HEK293 (cell line): ENCODE measurements around the gene ZBTB20.

ENCODE experiments used
- CTCF ChIA-PET: fragments of 350-600 bp; formaldehyde crosslinking; extraction: SDS; loops from one replicate; lab custom pipeline; 2021; ENCODE audit warnings: antibody characterized with exemption; lab: Yijun Ruan, JAX
- POLR2A ChIA-PET: fragments of 300-600 bp; formaldehyde crosslinking; extraction: SDS; loops from one replicate; lab custom pipeline; 2020; ENCODE audit warnings: antibody characterized with exemption, inconsistent platforms; lab: Yijun Ruan, JAX
- H3K27ac ChIP-seq: fragments of 200-500 bp; sonication (Bioruptor generic); 2 replicates; pipeline ENCODE4 v1.5.1; 2014; ENCODE audit warnings: low read depth, low read length, control low read depth, inconsistent platforms; ENCODE audit errors: extremely low read depth
- H3K36me3 ChIP-seq, 2 experiments: fragments of 200-500 bp in 1 of 2; sonication (Bioruptor generic) in 1 of 2; 1 replicate in 1 of 2; 2 replicates in 1 of 2; pipeline ENCODE4 v1.5.1; 2014 to 2017; ENCODE audit warnings: inconsistent platforms in 2 of 2, low read length in 2 of 2; ENCODE audit not compliant: control insufficient read depth in 2 of 2, insufficient read depth in 1 of 2
- H3K4me1 ChIP-seq: fragments of 200-500 bp; sonication (Bioruptor generic); 2 replicates; pipeline ENCODE4 v1.5.1; 2014; ENCODE audit warnings: mild to moderate bottlenecking, low read length, inconsistent platforms; ENCODE audit not compliant: control insufficient read depth, insufficient read depth
- H3K4me3 ChIP-seq: 2 replicates; pipeline ENCODE4 v1.5.1; 2011; ENCODE audit warnings: low read depth, mild to moderate bottlenecking, control low read depth, low read length, moderate library complexity
- H3K9me3 ChIP-seq: fragments of 200-500 bp; sonication (Bioruptor generic); 2 replicates; pipeline ENCODE4 v1.5.1; 2014; ENCODE audit warnings: low read depth, low read length, inconsistent platforms; ENCODE audit not compliant: control insufficient read depth, insufficient read depth
- GLI2 ChIP-seq: fragments of 450-650 bp; formaldehyde crosslinking; IDR thresholded peaks from 2 replicates; pipeline ENCODE4; 2017; ENCODE audit warnings: missing biosample characterization, missing genetic modification characterization, low read depth, borderline replicate concordance
- KLF7 ChIP-seq: fragments of 450-650 bp; formaldehyde crosslinking; IDR thresholded peaks from 2 replicates; pipeline ENCODE4 v1.5.1; 2016; ENCODE audit warnings: missing biosample characterization, missing genetic modification characterization, borderline replicate concordance
- MEIS1 ChIP-seq: sonication (generic); formaldehyde crosslinking; IDR thresholded peaks from 2 replicates; pipeline ENCODE4 v1.8.1; 2022; ENCODE audit warnings: missing genetic modification reagents, mild to moderate bottlenecking, borderline replicate concordance
- OVOL3 ChIP-seq: fragments of 450-650 bp; formaldehyde crosslinking; IDR thresholded peaks from 2 replicates; pipeline ENCODE4 v1.5.1; 2016; ENCODE audit warnings: missing biosample characterization, missing genetic modification characterization
- SP7 ChIP-seq: fragments of 450-650 bp; formaldehyde crosslinking; IDR thresholded peaks from 2 replicates; pipeline ENCODE4 v1.5.1; 2016; ENCODE audit warnings: missing biosample characterization, missing genetic modification characterization
- ZNF114 ChIP-seq: fragments of 450-650 bp; formaldehyde crosslinking; IDR thresholded peaks from 2 replicates; pipeline ENCODE4 v1.5.0; 2017; ENCODE audit warnings: missing biosample characterization, missing genetic modification characterization
- ZNF302 ChIP-seq: fragments of 450-650 bp; formaldehyde crosslinking; IDR thresholded peaks from 2 replicates; pipeline ENCODE4 v1.5.1; 2016; ENCODE audit warnings: missing biosample characterization, missing genetic modification characterization, low read depth
- ZNF350 ChIP-seq: fragments of 450-650 bp; formaldehyde crosslinking; IDR thresholded peaks from 2 replicates; pipeline ENCODE4 v1.5.0; 2017; ENCODE audit warnings: missing biosample characterization, mild to moderate bottlenecking, missing genetic modification characterization
- ZNF366 ChIP-seq: fragments of 450-650 bp; formaldehyde crosslinking; conservative IDR thresholded peaks from 2 replicates; pipeline ENCODE4 v1.5.1; 2016; ENCODE audit warnings: missing biosample characterization, missing genetic modification characterization
- ZNF416 ChIP-seq: fragments of 450-650 bp; formaldehyde crosslinking; IDR thresholded peaks from 2 replicates; pipeline ENCODE4 v1.5.1; 2016; ENCODE audit warnings: missing biosample characterization, missing genetic modification characterization
- ZNF473 ChIP-seq: fragments of 450-650 bp; formaldehyde crosslinking; IDR thresholded peaks from 2 replicates; pipeline ENCODE4 v1.5.1; 2017; ENCODE audit warnings: missing biosample characterization, missing genetic modification characterization
- ZNF48 ChIP-seq: fragments of 450-650 bp; formaldehyde crosslinking; IDR thresholded peaks from 2 replicates; pipeline ENCODE4 v1.5.1; 2016; ENCODE audit warnings: missing biosample characterization, missing genetic modification characterization
- ZNF501 ChIP-seq: fragments of 450-650 bp; formaldehyde crosslinking; IDR thresholded peaks from 2 replicates; pipeline ENCODE4 v1.5.1; 2016; ENCODE audit warnings: missing biosample characterization, missing genetic modification characterization
- ZNF514 ChIP-seq: fragments of 450-650 bp; formaldehyde crosslinking; IDR thresholded peaks from 2 replicates; pipeline ENCODE4 v1.5.1; 2016; ENCODE audit warnings: missing biosample characterization, missing genetic modification characterization
- ZNF660 ChIP-seq: fragments of 450-650 bp; IDR thresholded peaks from 2 replicates; pipeline ENCODE4 v1.5.1; 2018; ENCODE audit warnings: missing biosample characterization, mild to moderate bottlenecking, missing genetic modification characterization
- ZNF707 ChIP-seq: fragments of 450-650 bp; formaldehyde crosslinking; IDR thresholded peaks from 2 replicates; pipeline ENCODE4 v1.5.1; 2016; ENCODE audit warnings: missing biosample characterization, missing genetic modification characterization
- ZNF843 ChIP-seq: fragments of 450-650 bp; formaldehyde crosslinking; IDR thresholded peaks from 2 replicates; pipeline ENCODE4 v1.5.1; 2016; ENCODE audit warnings: missing biosample characterization, missing genetic modification characterization
- TF ChIP-seq, protein P1 (sequence below): fragments of 450-650 bp; formaldehyde crosslinking; IDR thresholded peaks from 2 replicates; pipeline ENCODE4 v1.5.1; 2016; ENCODE audit warnings: missing biosample characterization, missing genetic modification characterization
- TF ChIP-seq, protein P2 (sequence below): fragments of 450-650 bp; formaldehyde crosslinking; optimal IDR thresholded peaks from 2 replicates; pipeline ENCODE3; 2016; ENCODE audit warnings: missing biosample characterization, mild to moderate bottlenecking, missing genetic modification characterization
- TF ChIP-seq, protein P3 (sequence below): fragments of 450-650 bp; formaldehyde crosslinking; IDR thresholded peaks from 2 replicates; pipeline ENCODE4 v1.5.1; 2016; ENCODE audit warnings: missing biosample characterization, missing genetic modification characterization, borderline replicate concordance

Gene ZBTB20

DNA sequence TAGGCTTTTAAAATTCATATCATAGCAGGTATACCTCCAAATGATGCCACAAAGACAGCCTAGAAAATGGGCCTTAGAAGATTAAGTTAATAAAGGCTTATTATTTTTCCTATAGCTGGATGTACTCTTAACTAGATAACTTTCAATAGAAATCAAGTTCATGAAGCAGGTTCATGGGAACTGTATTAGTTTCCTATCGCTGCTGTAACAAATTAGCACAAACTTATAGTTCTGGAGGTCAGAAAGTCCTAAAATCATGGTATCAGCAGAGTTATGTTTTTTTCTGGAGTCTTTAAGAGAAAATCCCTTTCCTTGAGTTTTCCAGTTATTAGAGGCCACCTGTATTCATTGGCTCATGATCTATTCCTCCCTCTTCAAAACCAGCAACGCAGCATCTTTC, 583.4 kb downstream of the ZBTB20 start (continued):
- TF ChIP-seq, protein P1, sequence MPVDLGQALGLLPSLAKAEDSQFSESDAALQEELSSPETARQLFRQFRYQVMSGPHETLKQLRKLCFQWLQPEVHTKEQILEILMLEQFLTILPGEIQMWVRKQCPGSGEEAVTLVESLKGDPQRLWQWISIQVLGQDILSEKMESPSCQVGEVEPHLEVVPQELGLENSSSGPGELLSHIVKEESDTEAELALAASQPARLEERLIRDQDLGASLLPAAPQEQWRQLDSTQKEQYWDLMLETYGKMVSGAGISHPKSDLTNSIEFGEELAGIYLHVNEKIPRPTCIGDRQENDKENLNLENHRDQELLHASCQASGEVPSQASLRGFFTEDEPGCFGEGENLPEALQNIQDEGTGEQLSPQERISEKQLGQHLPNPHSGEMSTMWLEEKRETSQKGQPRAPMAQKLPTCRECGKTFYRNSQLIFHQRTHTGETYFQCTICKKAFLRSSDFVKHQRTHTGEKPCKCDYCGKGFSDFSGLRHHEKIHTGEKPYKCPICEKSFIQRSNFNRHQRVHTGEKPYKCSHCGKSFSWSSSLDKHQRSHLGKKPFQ (tag by site-specific recombination): no peak
- no peak for TF ChIP-seq ZNF501 (tag by site-specific recombination)
- no peak for TF ChIP-seq ZNF660
- TF ChIP-seq, protein P2, sequence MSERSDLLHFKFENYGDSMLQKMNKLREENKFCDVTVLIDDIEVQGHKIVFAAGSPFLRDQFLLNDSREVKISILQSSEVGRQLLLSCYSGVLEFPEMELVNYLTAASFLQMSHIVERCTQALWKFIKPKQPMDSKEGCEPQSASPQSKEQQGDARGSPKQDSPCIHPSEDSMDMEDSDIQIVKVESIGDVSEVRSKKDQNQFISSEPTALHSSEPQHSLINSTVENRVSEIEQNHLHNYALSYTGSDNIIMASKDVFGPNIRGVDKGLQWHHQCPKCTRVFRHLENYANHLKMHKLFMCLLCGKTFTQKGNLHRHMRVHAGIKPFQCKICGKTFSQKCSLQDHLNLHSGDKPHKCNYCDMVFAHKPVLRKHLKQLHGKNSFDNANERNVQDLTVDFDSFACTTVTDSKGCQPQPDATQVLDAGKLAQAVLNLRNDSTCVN (tag by site-specific recombination): no peak
- TF ChIP-seq ZNF416 (tag by site-specific recombination): no peak
- TF ChIP-seq ZNF843 (tag by site-specific recombination): no peak
- no peak for TF ChIP-seq ZNF350 (tag by site-specific recombination)
- TF ChIP-seq ZNF514 (tag by site-specific recombination): no peak

DNA sequence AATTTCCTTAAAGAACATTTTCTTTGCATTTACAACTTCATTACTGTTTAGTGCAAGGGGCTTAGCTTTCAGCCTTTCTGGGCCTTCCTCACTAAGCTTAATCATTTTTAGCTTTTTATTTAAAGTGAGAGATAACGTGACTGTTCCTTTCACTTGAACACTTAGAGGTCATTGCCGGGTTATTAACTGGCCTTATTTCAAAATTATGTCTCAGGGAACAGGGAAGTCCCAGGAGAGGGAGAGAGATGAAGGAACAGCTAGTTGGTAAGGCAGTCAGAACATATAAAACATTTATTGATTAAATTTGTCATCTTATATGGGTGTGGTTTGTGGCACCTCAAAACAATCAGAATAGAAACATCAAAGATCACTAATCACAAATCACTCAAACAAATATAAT, 584.5 kb downstream of the ZBTB20 start:
- POLR2A ChIA-PET: no interaction called here
- no peaks in the 10 kb centered on the region for H3K9me3 ChIP-seq
- CTCF ChIA-PET: interaction anchor here (0.6 kb wide), 1 partner anchor 24 kb away, joined by 3 read pairs; no protein-coding TSS in a partner anchor
- TF ChIP-seq ZNF366 (tag by site-specific recombination) (no peak), MEIS1 (CRISPR knock-in tag) (no peak), ZNF114 (tag by site-specific recombination) (no peak), ZNF473 (no peak), ZNF302 (tag by site-specific recombination) (no peak)
- no peaks in the 10 kb centered on the region for H3K4me1 ChIP-seq
- no peak overlapping the region for H3K4me3 ChIP-seq
- H3K36me3 ChIP-seq: no peaks in the 10 kb centered on the region
- H3K27ac ChIP-seq: no peak overlapping the region

DNA sequence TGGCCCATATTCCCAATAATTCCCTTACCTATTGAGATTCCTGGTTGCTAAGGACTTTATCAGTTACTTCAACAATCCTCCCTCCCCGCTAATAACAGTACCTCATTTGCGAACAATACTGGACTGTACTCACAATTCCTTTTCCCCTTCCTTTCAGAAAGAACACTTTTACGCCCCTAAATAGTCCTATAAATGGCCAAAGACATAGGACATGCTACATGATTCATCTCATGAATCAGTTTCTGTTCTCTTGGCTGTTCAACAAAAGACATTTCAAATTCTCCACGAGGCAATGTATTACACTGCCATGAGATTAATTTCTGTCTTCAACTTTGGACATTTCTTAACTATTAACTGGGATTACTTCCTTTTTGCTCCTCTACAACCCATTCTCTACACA, 588.8 kb downstream of the ZBTB20 start:
- Histone ChIP-seq H3K9me3 (no peaks in the 10 kb centered on the region), H3K27ac (no peak overlapping the region), H3K36me3 (no peaks in the 10 kb centered on the region), H3K4me3 (no peak overlapping the region), H3K4me1 (peaks cover 3% of the 10 kb centered on the region; the same call in 1 of the 2 replicates)
- no peak for TF ChIP-seq SP7 (tag by site-specific recombination)
- TF ChIP-seq, protein P3, sequence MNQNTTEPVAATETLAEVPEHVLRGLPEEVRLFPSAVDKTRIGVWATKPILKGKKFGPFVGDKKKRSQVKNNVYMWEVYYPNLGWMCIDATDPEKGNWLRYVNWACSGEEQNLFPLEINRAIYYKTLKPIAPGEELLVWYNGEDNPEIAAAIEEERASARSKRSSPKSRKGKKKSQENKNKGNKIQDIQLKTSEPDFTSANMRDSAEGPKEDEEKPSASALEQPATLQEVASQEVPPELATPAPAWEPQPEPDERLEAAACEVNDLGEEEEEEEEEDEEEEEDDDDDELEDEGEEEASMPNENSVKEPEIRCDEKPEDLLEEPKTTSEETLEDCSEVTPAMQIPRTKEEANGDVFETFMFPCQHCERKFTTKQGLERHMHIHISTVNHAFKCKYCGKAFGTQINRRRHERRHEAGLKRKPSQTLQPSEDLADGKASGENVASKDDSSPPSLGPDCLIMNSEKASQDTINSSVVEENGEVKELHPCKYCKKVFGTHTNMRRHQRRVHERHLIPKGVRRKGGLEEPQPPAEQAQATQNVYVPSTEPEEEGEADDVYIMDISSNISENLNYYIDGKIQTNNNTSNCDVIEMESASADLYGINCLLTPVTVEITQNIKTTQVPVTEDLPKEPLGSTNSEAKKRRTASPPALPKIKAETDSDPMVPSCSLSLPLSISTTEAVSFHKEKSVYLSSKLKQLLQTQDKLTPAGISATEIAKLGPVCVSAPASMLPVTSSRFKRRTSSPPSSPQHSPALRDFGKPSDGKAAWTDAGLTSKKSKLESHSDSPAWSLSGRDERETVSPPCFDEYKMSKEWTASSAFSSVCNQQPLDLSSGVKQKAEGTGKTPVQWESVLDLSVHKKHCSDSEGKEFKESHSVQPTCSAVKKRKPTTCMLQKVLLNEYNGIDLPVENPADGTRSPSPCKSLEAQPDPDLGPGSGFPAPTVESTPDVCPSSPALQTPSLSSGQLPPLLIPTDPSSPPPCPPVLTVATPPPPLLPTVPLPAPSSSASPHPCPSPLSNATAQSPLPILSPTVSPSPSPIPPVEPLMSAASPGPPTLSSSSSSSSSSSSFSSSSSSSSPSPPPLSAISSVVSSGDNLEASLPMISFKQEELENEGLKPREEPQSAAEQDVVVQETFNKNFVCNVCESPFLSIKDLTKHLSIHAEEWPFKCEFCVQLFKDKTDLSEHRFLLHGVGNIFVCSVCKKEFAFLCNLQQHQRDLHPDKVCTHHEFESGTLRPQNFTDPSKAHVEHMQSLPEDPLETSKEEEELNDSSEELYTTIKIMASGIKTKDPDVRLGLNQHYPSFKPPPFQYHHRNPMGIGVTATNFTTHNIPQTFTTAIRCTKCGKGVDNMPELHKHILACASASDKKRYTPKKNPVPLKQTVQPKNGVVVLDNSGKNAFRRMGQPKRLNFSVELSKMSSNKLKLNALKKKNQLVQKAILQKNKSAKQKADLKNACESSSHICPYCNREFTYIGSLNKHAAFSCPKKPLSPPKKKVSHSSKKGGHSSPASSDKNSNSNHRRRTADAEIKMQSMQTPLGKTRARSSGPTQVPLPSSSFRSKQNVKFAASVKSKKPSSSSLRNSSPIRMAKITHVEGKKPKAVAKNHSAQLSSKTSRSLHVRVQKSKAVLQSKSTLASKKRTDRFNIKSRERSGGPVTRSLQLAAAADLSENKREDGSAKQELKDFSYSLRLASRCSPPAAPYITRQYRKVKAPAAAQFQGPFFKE (tag by site-specific recombination): no peak
- no peak for TF ChIP-seq KLF7 (tag by site-specific recombination)
- TF ChIP-seq GLI2: no peak
- no peak for TF ChIP-seq ZNF707 (tag by site-specific recombination)
- no peak for TF ChIP-seq OVOL3 (tag by site-specific recombination)
- no peak for TF ChIP-seq ZNF48 (tag by site-specific recombination)
- CTCF ChIA-PET: no interaction called here
- POLR2A ChIA-PET: no interaction called here
